ENCODE results near the gene TGFBR3.

DNA sequence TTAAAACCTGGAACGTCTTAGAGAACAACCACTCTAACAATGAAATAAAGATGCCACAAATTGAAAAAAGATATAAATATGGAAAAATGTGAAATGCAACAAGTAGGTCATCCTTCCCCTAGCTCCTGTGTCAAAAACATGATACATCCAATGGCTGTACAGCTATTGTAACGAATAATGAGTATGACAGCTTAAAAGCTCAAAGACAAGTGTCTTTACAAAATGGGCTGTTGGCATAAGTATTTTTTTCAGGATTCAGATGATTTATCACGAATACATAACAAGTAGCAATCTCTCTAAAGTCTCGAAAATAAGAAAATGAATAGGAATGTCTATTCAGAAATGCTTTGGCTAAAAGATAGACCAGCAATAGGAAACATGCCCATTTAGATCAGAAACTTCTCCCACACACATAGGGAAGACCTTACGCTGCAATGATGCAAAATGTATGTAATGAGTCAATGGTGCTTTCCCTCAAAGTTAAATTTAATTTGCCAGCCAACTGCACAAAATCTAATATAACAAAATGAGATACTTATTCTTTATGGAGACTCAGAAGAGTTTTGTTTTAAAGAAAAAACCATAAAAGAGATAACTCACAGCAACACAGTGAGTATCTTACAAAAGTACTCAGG lies 8.3 kb downstream of the TGFBR3 start:
- TF ChIP-seq, protein P1, sequence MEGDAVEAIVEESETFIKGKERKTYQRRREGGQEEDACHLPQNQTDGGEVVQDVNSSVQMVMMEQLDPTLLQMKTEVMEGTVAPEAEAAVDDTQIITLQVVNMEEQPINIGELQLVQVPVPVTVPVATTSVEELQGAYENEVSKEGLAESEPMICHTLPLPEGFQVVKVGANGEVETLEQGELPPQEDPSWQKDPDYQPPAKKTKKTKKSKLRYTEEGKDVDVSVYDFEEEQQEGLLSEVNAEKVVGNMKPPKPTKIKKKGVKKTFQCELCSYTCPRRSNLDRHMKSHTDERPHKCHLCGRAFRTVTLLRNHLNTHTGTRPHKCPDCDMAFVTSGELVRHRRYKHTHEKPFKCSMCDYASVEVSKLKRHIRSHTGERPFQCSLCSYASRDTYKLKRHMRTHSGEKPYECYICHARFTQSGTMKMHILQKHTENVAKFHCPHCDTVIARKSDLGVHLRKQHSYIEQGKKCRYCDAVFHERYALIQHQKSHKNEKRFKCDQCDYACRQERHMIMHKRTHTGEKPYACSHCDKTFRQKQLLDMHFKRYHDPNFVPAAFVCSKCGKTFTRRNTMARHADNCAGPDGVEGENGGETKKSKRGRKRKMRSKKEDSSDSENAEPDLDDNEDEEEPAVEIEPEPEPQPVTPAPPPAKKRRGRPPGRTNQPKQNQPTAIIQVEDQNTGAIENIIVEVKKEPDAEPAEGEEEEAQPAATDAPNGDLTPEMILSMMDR (IDR thresholded peaks at IDR 0.05; ENCODE audit: insufficient read depth, low read length, poor library complexity, severe bottlenecking) = no peak
- no peak for TF ChIP-seq EZH2phosphoT487 (conservative IDR thresholded peaks at IDR 0.05; ENCODE audit: low read length)
